Measurements from ENCODE around the gene ZNF618. TPM values are rescaled to one million over a fixed set of nuclear protein-coding genes. Genes with fewer than 3 reads are reported as not detected.

Gene ZNF618
- total RNA-seq, 1 experiment from 2014 or later: 1.8 TPM

DNA sequence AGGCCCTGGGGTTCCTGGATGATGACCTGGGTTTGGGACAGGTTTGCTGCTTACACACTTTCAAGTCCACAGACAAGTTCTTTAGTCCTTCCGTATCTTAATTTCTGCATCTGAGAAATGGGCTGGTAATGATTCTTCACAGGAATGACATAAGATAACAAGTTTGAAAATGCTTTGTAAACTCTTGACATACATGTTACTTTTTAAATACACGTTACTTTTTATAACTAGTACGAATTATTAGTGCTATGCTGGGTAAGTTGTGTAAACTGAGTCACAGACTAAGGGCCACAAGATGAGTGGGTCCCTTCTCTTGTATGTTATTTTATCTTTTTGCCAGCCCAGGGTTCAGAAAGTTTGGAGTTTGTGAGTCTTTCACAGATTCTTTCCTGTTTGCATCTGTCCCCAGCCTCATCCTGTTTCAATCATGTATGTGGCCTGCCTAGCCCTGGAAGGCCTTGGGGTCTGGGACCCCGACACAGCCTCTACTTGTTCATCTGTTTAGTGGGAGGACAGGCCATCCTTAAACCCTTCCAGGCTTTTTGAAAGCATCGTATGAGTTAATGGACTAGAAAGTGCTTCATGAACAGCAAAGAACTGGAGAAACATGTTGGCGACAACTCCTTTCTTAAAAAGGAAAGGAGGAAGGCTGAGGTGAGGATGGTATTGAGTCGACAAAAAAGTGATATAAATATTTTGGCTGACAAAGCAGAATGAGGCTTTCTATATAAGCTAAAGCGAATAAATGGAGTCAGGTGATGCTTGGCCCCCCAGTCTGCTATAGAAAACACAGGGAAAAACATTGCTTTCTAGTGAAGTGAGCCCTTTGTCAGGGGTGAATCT lies 9.3 kb downstream of the ZNF618 start:
- no TSS peak for BruUV-seq (replicated peaks)
- in situ Hi-C loops (cut with HindIII; ENCODE audit: low pct_unique_long_range_greater_than_20kb, low sequenced_read_pairs) (no loop called here), intact Hi-C loops (cut with micrococcal nuclease; ENCODE audit: unreplicated experiment) (no loop called here)
- H3K27ac ChIP-seq (ENCODE audit: low read length): no peak overlapping the region
- ChIA-PET POLR2A (no interaction called here), CTCF (no interaction called here)
- DNase-seq (ENCODE audit: low read depth, low spot score): no peak
- H3K27me3 ChIP-seq (ENCODE audit: control insufficient read depth, insufficient read depth, low read length): no peaks in the 10 kb centered on the region
- H3K4me3 ChIP-seq (ENCODE audit: low read depth in 2 of 2, low read length in 2 of 2): no peak overlapping the region
- no peaks in the 10 kb centered on the region for H3K9me3 ChIP-seq (ENCODE audit: control insufficient read depth, insufficient read depth, low read depth, low read length)
- no peaks in the 10 kb centered on the region for H3K4me1 ChIP-seq (ENCODE audit: control insufficient read depth, insufficient read depth, low read length)
- TF ChIP-seq SIN3A (IDR thresholded peaks at IDR 0.05; ENCODE audit: borderline replicate concordance, insufficient read depth, low read depth, low read length) (no peak), POLR2AphosphoS5 (IDR thresholded peaks at IDR 0.05; ENCODE audit: low read depth, low read length) (no peak), TCF7L2 (IDR thresholded peaks at IDR 0.05; ENCODE audit: low read depth, low read length) (no peak)
- TF ChIP-seq, protein P1, sequence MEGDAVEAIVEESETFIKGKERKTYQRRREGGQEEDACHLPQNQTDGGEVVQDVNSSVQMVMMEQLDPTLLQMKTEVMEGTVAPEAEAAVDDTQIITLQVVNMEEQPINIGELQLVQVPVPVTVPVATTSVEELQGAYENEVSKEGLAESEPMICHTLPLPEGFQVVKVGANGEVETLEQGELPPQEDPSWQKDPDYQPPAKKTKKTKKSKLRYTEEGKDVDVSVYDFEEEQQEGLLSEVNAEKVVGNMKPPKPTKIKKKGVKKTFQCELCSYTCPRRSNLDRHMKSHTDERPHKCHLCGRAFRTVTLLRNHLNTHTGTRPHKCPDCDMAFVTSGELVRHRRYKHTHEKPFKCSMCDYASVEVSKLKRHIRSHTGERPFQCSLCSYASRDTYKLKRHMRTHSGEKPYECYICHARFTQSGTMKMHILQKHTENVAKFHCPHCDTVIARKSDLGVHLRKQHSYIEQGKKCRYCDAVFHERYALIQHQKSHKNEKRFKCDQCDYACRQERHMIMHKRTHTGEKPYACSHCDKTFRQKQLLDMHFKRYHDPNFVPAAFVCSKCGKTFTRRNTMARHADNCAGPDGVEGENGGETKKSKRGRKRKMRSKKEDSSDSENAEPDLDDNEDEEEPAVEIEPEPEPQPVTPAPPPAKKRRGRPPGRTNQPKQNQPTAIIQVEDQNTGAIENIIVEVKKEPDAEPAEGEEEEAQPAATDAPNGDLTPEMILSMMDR (IDR thresholded peaks at IDR 0.05): no peak
- TF ChIP-seq, protein P2, sequence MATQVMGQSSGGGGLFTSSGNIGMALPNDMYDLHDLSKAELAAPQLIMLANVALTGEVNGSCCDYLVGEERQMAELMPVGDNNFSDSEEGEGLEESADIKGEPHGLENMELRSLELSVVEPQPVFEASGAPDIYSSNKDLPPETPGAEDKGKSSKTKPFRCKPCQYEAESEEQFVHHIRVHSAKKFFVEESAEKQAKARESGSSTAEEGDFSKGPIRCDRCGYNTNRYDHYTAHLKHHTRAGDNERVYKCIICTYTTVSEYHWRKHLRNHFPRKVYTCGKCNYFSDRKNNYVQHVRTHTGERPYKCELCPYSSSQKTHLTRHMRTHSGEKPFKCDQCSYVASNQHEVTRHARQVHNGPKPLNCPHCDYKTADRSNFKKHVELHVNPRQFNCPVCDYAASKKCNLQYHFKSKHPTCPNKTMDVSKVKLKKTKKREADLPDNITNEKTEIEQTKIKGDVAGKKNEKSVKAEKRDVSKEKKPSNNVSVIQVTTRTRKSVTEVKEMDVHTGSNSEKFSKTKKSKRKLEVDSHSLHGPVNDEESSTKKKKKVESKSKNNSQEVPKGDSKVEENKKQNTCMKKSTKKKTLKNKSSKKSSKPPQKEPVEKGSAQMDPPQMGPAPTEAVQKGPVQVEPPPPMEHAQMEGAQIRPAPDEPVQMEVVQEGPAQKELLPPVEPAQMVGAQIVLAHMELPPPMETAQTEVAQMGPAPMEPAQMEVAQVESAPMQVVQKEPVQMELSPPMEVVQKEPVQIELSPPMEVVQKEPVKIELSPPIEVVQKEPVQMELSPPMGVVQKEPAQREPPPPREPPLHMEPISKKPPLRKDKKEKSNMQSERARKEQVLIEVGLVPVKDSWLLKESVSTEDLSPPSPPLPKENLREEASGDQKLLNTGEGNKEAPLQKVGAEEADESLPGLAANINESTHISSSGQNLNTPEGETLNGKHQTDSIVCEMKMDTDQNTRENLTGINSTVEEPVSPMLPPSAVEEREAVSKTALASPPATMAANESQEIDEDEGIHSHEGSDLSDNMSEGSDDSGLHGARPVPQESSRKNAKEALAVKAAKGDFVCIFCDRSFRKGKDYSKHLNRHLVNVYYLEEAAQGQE (IDR thresholded peaks at IDR 0.05; ENCODE audit: insufficient read depth in 1 of 2, low read depth in 2 of 2, low read length in 1 of 2): no peak
- no peaks in the 10 kb centered on the region for H3K36me3 ChIP-seq (ENCODE audit: control insufficient read depth, insufficient read depth, low read length)
- ATAC-seq: no peak

DNA sequence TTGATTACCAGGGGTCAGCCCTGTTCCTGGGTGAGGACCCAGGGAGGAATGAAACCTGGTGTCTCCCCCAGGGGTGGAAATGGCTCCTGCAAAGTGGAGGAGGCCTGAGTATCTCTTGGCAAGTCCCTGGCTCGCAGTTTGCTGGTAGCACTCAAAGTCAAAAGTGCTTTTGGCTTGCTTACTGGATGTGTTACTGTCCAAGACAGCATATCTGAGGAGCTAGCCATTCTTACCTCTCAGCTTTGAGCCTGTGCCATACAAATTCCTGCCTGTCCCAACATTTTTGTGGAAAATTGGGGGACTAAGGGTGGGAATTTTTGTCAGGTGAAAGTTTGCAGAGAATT lies 9.9 kb downstream of the ZNF618 start:
- DNase-seq (ENCODE audit: low read depth, low spot score): no peak
- intact Hi-C loops (cut with micrococcal nuclease; ENCODE audit: unreplicated experiment): no loop called here
- H3K9me3 ChIP-seq (ENCODE audit: control insufficient read depth, insufficient read depth, low read depth, low read length): no peaks in the 10 kb centered on the region
- no peak overlapping the region for H3K27ac ChIP-seq (ENCODE audit: low read length)
- ChIA-PET CTCF (no interaction called here), POLR2A (no interaction called here)
- in situ Hi-C loops (cut with HindIII; ENCODE audit: low pct_unique_long_range_greater_than_20kb, low sequenced_read_pairs): no loop called here
- BruUV-seq (replicated peaks): no TSS peak
- H3K4me1 ChIP-seq (ENCODE audit: control insufficient read depth, insufficient read depth, low read length): no peaks in the 10 kb centered on the region
- H3K4me3 ChIP-seq (ENCODE audit: low read depth in 2 of 2, low read length in 2 of 2): no peak overlapping the region
- H3K27me3 ChIP-seq (ENCODE audit: control insufficient read depth, insufficient read depth, low read length): no peaks in the 10 kb centered on the region
- TF ChIP-seq SIN3A (IDR thresholded peaks at IDR 0.05; ENCODE audit: borderline replicate concordance, insufficient read depth, low read depth, low read length): no peak
- TF ChIP-seq POLR2AphosphoS5 (IDR thresholded peaks at IDR 0.05; ENCODE audit: low read depth, low read length): no peak
- TF ChIP-seq, protein P1 (IDR thresholded peaks at IDR 0.05): no peak
- TF ChIP-seq TCF7L2 (IDR thresholded peaks at IDR 0.05; ENCODE audit: low read depth, low read length): no peak
- TF ChIP-seq, protein P2 (IDR thresholded peaks at IDR 0.05; ENCODE audit: insufficient read depth in 1 of 2, low read depth in 2 of 2, low read length in 1 of 2): no peak
- ATAC-seq: no peak
- no peaks in the 10 kb centered on the region for H3K36me3 ChIP-seq (ENCODE audit: control insufficient read depth, insufficient read depth, low read length)

Measured in Panc1 (cell line).